ENCODE measurements around the gene RCN1.

GRCh38 chr11:32087597-32087996 lies 3.3 kb upstream of the RCN1 start:
- TF ChIP-seq CTCF (conservative IDR thresholded peaks at IDR 0.05 in 1 of 2, IDR thresholded peaks at IDR 0.05 in 1 of 2; ENCODE audit: extremely low read depth in 1 of 2, insufficient read depth in 1 of 2, low read depth in 1 of 2, low read length in 2 of 2) (no peak), EZH2 (IDR thresholded peaks at IDR 0.05; ENCODE audit: borderline replicate concordance, low read length) (no peak)
